Thoracic aorta (tissue), 2 donors: ENCODE measurements around the gene ARMC2. TPM values are rescaled to one million over a fixed set of nuclear protein-coding genes. Genes with fewer than 3 reads are reported as not detected.

Source experiments
- ATAC-seq: fragments of 150-250 bp; one replicate; pipeline ENCODE4 v1.8.0; 2017; ENCODE audit warnings: low read depth; ENCODE audit not compliant: insufficient number of reproducible peaks, low FRiP score
- DNase-seq: peaks from one replicate; pipeline ENCODE4 v3.0.0-alpha.2; 2020; ENCODE audit warnings: low spot score
- H3K27ac ChIP-seq, 2 donors: fragments of 200-600 bp; sonication (generic); 1 replicate in 1 of 2; 2 replicates in 1 of 2; pipeline ENCODE4 v1.5.1; 2016; ENCODE audit warnings: mild to moderate bottlenecking in 2 of 2, moderate library complexity in 2 of 2
- H3K27me3 ChIP-seq: fragments of 200-600 bp; sonication (generic); replicated peaks from 2 replicates; pipeline ENCODE4 v1.6.0; 2016; ENCODE audit warnings: mild to moderate bottlenecking; ENCODE audit not compliant: insufficient read depth
- H3K36me3 ChIP-seq: fragments of 200-600 bp; sonication (generic); one replicate; pipeline ENCODE4 v1.5.1; 2016
- H3K4me1 ChIP-seq, 2 donors: fragments of 200-600 bp; sonication (generic); 1 replicate in 1 of 2; 2 replicates in 1 of 2; pipeline versions ENCODE4 v1.5.1 to v1.6.0; 2016; ENCODE audit warnings: low read depth in 2 of 2, mild to moderate bottlenecking in 1 of 2; ENCODE audit not compliant: control insufficient read depth in 1 of 2
- H3K4me3 ChIP-seq: fragments of 200-600 bp; sonication (generic); 2 replicates; pipeline ENCODE4 v1.5.1; 2016; ENCODE audit warnings: mild to moderate bottlenecking
- H3K9me3 ChIP-seq: fragments of 200-600 bp; sonication (generic); 2 replicates; pipeline ENCODE4 v1.5.1; 2016
- total RNA-seq, 2 donors: library from RNA; depleted of rRNA; stranded (reverse); fragments of >200 nt; gene quantifications; one replicate each; pipeline versions ENCODE4 v1.1.0 to v1.2.3, GENCODE V29; 2016
- TF ChIP-seq, protein P1 (sequence below): fragments of 200-600 bp; sonication (generic); IDR thresholded peaks from one replicate; pipeline ENCODE4 v1.5.1; 2019; ENCODE audit warnings: antibody characterized with exemption

The ARMC2 gene
- total RNA-seq, 2 donors from 2014 or later, result 11.5 to 22.5 TPM

DNA sequence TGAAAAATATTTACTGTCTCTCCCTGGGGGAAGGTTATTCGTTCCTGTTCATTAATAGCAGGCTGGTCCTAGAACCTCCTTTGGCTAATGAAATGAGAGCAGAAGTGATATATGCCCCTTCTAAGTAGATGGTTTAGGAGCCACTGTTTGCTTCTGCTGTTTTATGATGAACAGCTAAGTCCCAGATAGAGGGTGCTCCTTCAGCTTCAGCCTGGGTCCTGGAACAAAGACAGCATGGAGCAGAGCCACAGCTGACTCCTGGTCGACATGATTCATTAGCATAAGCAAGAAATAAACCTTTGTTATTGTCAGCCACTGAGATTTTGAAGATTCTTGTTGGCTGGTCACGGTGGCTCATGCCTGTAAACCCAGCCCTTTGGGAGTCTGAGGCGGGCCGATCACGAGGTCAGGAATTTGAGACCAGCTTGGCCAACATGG is 47.8 kb upstream of the ARMC2 start:
- Histone ChIP-seq H3K27ac (no peak overlapping the region), H3K4me3 (no peak overlapping the region), H3K27me3 (no peaks in the 10 kb centered on the region), H3K4me1 (no peaks in the 10 kb centered on the region), H3K36me3 (no peaks in the 10 kb centered on the region), H3K9me3 (no peaks in the 10 kb centered on the region)
- TF ChIP-seq, protein P1, sequence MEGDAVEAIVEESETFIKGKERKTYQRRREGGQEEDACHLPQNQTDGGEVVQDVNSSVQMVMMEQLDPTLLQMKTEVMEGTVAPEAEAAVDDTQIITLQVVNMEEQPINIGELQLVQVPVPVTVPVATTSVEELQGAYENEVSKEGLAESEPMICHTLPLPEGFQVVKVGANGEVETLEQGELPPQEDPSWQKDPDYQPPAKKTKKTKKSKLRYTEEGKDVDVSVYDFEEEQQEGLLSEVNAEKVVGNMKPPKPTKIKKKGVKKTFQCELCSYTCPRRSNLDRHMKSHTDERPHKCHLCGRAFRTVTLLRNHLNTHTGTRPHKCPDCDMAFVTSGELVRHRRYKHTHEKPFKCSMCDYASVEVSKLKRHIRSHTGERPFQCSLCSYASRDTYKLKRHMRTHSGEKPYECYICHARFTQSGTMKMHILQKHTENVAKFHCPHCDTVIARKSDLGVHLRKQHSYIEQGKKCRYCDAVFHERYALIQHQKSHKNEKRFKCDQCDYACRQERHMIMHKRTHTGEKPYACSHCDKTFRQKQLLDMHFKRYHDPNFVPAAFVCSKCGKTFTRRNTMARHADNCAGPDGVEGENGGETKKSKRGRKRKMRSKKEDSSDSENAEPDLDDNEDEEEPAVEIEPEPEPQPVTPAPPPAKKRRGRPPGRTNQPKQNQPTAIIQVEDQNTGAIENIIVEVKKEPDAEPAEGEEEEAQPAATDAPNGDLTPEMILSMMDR, result no peak
- DNase-seq (no peak), ATAC-seq (no peak)

DNA sequence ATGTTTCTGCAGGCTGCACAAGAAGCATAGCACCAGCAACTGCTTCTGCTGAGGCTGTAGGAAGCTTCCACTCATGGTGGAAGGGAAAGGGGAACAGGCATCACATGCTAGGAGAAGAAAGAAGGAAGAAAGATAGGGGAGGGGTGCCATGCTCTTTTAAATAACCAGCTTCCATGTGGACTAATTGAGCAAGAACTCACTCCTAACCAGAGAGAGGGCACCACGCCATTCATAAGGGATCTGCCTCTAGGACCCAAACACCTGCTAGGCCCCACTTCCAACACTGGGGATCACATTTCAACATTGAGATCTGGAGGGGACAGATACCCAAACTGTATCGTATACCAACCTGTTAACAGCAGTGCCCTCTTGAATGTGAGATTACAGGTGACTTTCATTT is 46.9 kb upstream of the ARMC2 start:
- DNase-seq (no peak), ATAC-seq (no peak)
- H3K27me3 ChIP-seq, result no peaks in the 10 kb centered on the region
- H3K36me3 ChIP-seq, result no peaks in the 10 kb centered on the region
- H3K9me3 ChIP-seq, result no peaks in the 10 kb centered on the region
- H3K4me3 ChIP-seq, result no peak overlapping the region
- no peak overlapping the region for H3K27ac ChIP-seq
- TF ChIP-seq, protein P1, result no peak
- peaks cover 0 to 7% of the 10 kb centered on the region in 2 donors for H3K4me1 ChIP-seq

DNA sequence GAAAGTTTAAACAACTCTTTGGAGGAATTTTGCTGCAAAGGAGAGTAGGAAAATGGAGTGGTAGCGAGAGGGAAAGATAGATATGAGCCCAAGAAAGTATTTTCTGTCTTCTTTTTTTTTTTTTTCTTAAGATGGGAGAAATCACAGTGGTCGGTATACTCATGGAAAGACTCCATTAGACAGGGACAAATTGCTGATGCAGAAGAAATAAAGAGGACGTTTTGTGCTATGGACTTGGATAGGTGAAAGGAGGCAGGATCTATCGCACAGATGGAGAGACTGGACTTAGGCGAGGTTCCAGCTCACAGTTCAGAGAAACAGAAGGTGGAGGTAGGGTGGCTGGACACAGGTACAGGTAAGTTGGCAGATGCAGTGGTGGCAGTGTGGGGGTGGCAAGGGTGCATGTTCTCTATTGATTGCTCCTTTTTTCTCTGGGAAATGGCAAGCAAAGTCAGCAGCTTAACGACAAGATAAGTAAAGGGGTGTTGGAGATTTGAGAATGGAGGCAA is 44.2 kb upstream of the ARMC2 start:
- Histone ChIP-seq H3K4me1 (peaks cover 8 to 29% of the 10 kb centered on the region in 2 donors), H3K27me3 (no peaks in the 10 kb centered on the region), H3K36me3 (no peaks in the 10 kb centered on the region), H3K4me3 (no peak overlapping the region), H3K9me3 (no peaks in the 10 kb centered on the region), H3K27ac (no peak overlapping the region)
- DNase-seq (no peak), ATAC-seq (no peak)
- TF ChIP-seq, protein P1, result no peak

DNA sequence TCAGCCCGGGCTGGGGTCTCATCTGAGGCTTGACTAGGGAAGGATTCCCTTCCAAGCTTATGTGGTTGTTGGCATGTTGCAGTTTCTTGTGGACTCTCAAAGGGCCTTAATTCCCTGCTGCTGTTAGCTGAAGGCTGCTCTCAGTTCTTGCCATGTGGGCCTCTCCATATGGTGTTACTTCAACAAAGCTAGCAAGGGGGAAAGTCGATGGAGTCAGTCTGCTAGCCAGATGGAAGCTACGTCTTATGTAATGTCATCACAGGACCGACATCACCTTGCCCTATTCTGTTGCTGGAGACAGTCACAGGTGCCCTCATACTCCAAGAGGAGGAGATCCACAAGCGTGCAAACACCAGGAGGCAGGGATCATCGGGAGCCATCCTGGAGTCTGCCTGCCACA is 43.3 kb upstream of the ARMC2 start:
- TF ChIP-seq, protein P1, result no peak
- Histone ChIP-seq H3K4me1 (peaks cover 8 to 29% of the 10 kb centered on the region in 2 donors), H3K36me3 (no peaks in the 10 kb centered on the region), H3K27me3 (no peaks in the 10 kb centered on the region), H3K27ac (no peak overlapping the region), H3K4me3 (no peak overlapping the region), H3K9me3 (no peaks in the 10 kb centered on the region)
- DNase-seq, result no peak
- no peak for ATAC-seq

DNA sequence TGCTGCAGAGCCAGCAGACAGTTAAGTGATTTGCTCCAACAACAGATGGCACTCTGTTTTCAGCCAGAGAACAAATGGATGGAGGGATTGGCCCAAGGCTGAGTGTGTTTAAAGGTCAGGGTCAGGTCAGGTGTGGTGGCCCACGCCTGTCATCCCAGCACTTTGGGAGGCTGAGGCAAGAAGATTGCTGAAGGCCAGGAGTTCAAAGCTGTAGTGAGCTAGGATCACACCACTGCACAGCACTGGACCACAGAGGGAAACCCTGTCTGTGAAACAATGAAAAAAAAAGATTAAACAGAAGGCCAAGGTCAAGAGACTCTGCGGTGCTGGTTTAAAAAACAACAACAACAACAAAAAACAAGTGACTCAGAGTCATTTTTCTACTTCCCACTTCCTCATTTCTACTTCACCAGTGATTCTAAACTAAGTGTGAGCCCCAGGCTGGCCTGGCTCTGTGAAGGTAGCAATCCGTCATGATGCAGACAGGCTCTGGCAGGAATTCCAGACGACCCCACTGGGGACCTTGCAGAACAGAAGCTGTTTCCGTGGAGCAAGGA is 42.5 kb upstream of the ARMC2 start:
- ATAC-seq, result no peak
- H3K27me3 ChIP-seq, result no peaks in the 10 kb centered on the region

More for the DNA sequence above, 42.5 kb upstream of the ARMC2 start:
- Histone ChIP-seq H3K36me3 (no peaks in the 10 kb centered on the region), H3K4me3 (no peak overlapping the region), H3K4me1 (peaks cover 8 to 29% of the 10 kb centered on the region in 2 donors), H3K27ac (no peak overlapping the region), H3K9me3 (no peaks in the 10 kb centered on the region)
- no peak for DNase-seq
- TF ChIP-seq, protein P1, result no peak
